ENCODE data around the gene KRTAP29-1. TPM values are rescaled to one million over a fixed set of nuclear protein-coding genes. Genes with fewer than 3 reads are reported as not detected.
"Not testable (repeated sequence)": the region's sequence is repeated elsewhere in the genome, so short reads cannot be mapped to it uniquely, and the experiment has no call there.

Gene KRTAP29-1
- total and polyA plus RNA-seq, 8 donors, result not detected

DNA sequence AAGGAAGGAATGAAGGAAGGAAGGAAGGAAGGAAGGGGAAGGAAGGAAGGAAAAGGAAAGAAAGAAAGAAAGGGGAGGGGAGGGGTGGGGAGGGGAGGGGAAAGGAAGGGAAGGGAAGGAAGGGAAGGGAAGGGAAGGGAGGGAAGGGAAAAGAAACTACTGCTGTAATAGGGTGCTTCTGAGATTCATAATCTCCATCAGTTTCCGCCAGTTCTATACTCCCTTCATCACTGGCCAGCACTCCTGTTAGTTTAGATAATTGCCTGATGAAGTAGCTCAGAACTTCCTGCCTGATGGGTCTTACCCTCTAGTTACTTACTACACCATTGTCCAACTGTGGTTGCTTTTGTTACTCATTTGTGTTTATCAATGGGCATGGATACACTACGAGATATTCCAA lies 39.4 kb downstream of the KRTAP29-1 start:
- ATAC-seq (no peak), DNase-seq (no peak), FAIRE-seq (no peak)
- H3K4me1 ChIP-seq, result no peaks in the 10 kb centered on the region
- no peak overlapping the region for H3K4me3 ChIP-seq
- no peaks in the 10 kb centered on the region for H3K36me3 ChIP-seq
- no peaks in the 10 kb centered on the region for H3K9me3 ChIP-seq
- H3K27me3 ChIP-seq, result peaks cover 0 to 3% (median 0%) of the 10 kb centered on the region in 4 donors
- intact Hi-C loops (cut with DNase I), result no loop called here
- WGBS, 2 donors, result 55 to 62% methylated on average over 2 of the region's 2 CpGs
- TF ChIP-seq, protein P1, sequence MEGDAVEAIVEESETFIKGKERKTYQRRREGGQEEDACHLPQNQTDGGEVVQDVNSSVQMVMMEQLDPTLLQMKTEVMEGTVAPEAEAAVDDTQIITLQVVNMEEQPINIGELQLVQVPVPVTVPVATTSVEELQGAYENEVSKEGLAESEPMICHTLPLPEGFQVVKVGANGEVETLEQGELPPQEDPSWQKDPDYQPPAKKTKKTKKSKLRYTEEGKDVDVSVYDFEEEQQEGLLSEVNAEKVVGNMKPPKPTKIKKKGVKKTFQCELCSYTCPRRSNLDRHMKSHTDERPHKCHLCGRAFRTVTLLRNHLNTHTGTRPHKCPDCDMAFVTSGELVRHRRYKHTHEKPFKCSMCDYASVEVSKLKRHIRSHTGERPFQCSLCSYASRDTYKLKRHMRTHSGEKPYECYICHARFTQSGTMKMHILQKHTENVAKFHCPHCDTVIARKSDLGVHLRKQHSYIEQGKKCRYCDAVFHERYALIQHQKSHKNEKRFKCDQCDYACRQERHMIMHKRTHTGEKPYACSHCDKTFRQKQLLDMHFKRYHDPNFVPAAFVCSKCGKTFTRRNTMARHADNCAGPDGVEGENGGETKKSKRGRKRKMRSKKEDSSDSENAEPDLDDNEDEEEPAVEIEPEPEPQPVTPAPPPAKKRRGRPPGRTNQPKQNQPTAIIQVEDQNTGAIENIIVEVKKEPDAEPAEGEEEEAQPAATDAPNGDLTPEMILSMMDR (IDR thresholded peaks at IDR 0.05), result no peak
- H3K27ac ChIP-seq, result no peak overlapping the region

DNA sequence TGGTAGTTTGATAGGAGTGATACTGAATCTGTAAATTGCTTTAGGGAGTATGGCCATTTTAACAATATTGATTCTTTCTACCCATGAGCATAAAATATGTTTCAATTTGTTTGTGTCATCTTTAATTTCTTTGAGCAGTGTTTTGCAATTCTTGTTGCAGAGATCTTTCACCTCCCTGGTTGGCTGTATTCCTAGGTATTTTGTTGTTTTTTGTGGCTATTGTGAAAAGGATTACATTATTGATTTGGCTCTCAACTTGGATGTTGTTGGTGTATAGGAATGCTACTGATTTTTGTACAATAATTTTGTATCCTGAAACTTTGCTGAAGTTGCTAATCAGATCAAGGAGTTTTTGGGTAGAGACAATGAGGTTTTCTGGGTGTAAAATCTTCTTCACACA lies 44.2 kb downstream of the KRTAP29-1 start:
- Histone ChIP-seq H3K4me3 (no peak overlapping the region), H3K27me3 (peaks cover 0 to 3% (median 0%) of the 10 kb centered on the region in 4 donors), H3K9me3 (no peaks in the 10 kb centered on the region), H3K4me1 (no peaks in the 10 kb centered on the region), H3K27ac (no peak overlapping the region), H3K36me3 (no peaks in the 10 kb centered on the region)
- DNase-seq (no peak), FAIRE-seq (no peak), ATAC-seq (no peak)
- TF ChIP-seq, protein P1 (IDR thresholded peaks at IDR 0.05), result no peak
- intact Hi-C loops (cut with DNase I), result no loop called here

DNA sequence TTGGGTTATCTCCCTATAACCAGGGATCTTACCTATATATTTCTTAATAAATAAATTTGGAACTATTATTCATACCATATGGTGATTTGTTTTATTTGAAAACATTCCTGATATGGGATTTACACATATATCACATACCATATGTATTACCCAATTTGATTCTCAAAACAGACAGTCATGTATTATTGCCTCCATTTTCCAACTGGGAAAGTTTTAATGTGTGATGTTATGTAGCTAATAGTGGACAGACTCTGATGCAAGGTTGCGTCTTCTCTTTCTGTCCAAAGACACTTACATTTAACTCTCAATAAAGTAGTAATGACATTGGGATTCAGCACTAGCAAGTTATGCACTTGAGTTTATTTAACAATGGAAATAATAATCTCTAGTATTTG lies 46.4 kb downstream of the KRTAP29-1 start:
- FAIRE-seq (no peak), DNase-seq (no peak), ATAC-seq (no peak)
- Histone ChIP-seq H3K36me3 (no peaks in the 10 kb centered on the region), H3K27ac (no peak overlapping the region), H3K4me1 (no peaks in the 10 kb centered on the region), H3K4me3 (no peak overlapping the region), H3K27me3 (no peaks in the 10 kb centered on the region), H3K9me3 (no peaks in the 10 kb centered on the region)
- intact Hi-C loops (cut with DNase I), result no loop called here
- 87% methylated on average over 1 of the region's 1 CpG for WGBS, 2 donors
- TF ChIP-seq, protein P1 (IDR thresholded peaks at IDR 0.05), result no peak

DNA sequence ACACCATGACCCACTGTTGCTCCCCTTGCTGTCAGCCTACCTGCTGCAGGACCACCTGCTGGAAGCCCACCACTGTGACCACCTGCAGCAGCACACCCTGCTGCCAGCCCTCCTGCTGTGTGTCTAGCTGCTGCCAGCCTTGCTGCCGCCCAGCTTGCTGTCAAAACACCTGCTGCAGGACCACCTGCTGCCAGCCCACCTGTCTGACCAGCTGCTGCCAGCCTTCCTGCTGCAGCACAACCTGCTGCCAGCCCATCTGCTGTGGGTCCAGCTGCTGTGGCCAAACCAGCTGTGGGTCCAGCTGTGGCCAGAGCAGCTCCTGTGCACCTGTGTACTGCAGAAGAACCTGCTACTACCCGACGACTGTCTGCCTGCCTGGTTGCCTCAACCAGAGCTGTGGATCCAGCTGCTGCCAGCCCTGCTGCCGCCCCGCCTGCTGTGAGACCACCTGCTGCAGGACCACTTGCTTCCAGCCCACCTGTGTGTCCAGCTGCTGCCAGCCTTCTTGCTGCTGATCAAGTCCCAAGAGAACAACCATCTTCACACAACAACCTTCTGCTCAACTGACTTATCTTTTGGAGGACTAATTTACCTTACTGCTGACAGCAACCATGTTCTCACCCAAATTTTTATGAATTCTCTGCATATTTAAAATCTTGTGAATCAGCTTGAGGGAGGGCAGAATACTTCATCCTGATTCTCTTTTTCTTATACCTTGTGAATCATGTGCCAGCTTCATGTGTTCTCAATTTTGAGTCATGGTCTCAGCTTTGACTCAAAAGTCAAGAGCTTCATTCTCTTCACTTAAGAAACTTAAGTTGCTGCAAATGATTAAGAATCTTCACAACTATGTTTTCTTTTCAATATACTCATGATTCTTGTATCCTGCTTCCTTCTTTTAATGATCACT lies 47.0 kb downstream of the KRTAP29-1 start, which contains the start of gene KRTAP9-9:
Gene KRTAP9-9, plus strand, starts transcription at position 4 of the 910 bp plus-strand sequence.
- H3K27ac ChIP-seq; FAIRE-seq; H3K36me3 ChIP-seq; ATAC-seq; intact Hi-C loops (cut with DNase I); H3K9me3 ChIP-seq; H3K4me3 ChIP-seq; H3K4me1 ChIP-seq; H3K27me3 ChIP-seq: not testable (repeated sequence)
- peak in 1 of 6 donors; percentile 18 for DNase-seq
- WGBS, 2 donors, result 52 to 53% methylated on average over 5 of the region's 5 CpGs

DNA sequence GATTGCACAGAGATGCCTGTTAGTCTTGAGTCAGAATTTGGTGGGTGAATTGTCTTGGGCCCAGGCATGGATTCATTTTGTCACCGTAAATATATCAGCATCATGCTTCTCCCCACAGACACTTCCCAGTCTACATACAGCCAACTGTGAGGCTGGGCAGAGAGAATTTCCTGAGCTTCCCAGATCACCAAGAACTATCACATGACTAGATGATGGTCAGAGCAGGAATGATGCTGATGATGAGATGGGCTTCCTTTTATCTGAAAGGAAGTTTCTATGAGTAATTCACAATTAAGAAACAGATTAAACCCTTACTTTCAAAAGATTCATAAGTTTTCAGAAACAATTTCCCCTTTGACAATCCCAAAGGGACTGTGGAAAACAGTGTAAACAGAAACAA lies 47.8 kb downstream of the KRTAP29-1 start:
- FAIRE-seq (no peak), DNase-seq (no peak), ATAC-seq (no peak)
- Histone ChIP-seq H3K27ac (no peak overlapping the region), H3K4me3 (no peak overlapping the region), H3K36me3 (no peaks in the 10 kb centered on the region), H3K9me3 (no peaks in the 10 kb centered on the region), H3K27me3 (no peaks in the 10 kb centered on the region), H3K4me1 (no peaks in the 10 kb centered on the region)
- intact Hi-C loops (cut with DNase I), result no loop called here
- WGBS, 2 donors, result 0 to 52% methylated on average over 1 of the region's 1 CpG
- TF ChIP-seq, protein P1 (IDR thresholded peaks at IDR 0.05), result no peak

Other genes with a start within 250 kb of the KRTAP29-1 start
Only the 30 nearest of the 37 such genes appear.
- not detected for gene KRTAP4-16, start 200.6 kb downstream of the KRTAP29-1 start, total RNA-seq
- gene KRTAP4-16, start 200.6 kb downstream of the KRTAP29-1 start, polyA plus RNA-seq, result not detected
- not detected for gene KRTAP4-9, start 197.5 kb downstream of the KRTAP29-1 start, total RNA-seq
- not detected for gene KRTAP4-9, start 197.5 kb downstream of the KRTAP29-1 start, polyA plus RNA-seq
- gene KRTAP4-11, start 184.5 kb downstream of the KRTAP29-1 start, total RNA-seq, result not detected
- not detected for gene KRTAP4-11, start 184.5 kb downstream of the KRTAP29-1 start, polyA plus RNA-seq
- not detected for gene KRTAP4-12, start 178.7 kb downstream of the KRTAP29-1 start, total RNA-seq
- gene KRTAP4-12, start 178.7 kb downstream of the KRTAP29-1 start, polyA plus RNA-seq, result not detected
- not detected for gene KRTAP4-6, start 162.3 kb downstream of the KRTAP29-1 start, total RNA-seq
- gene KRTAP4-6, start 162.3 kb downstream of the KRTAP29-1 start, polyA plus RNA-seq, result not detected
- gene KRTAP4-5, start 153.0 kb downstream of the KRTAP29-1 start, total RNA-seq, result not detected
- not detected for gene KRTAP4-5, start 153.0 kb downstream of the KRTAP29-1 start, polyA plus RNA-seq
- not detected for gene KRTAP4-4, start 142.1 kb downstream of the KRTAP29-1 start, total RNA-seq
- gene KRTAP4-4, start 142.1 kb downstream of the KRTAP29-1 start, polyA plus RNA-seq, result not detected
- gene KRTAP4-3, start 134.6 kb downstream of the KRTAP29-1 start, total RNA-seq, result not detected
- gene KRTAP4-3, start 134.6 kb downstream of the KRTAP29-1 start, polyA plus RNA-seq, result not detected
- not detected for gene KRTAP4-2, start 124.6 kb downstream of the KRTAP29-1 start, total RNA-seq
- not detected for gene KRTAP4-2, start 124.6 kb downstream of the KRTAP29-1 start, polyA plus RNA-seq
- gene KRTAP4-1, start 117.9 kb downstream of the KRTAP29-1 start, total RNA-seq, result not detected
- not detected for gene KRTAP4-1, start 117.9 kb downstream of the KRTAP29-1 start, polyA plus RNA-seq
- not detected for gene KRTAP9-1, start 113.0 kb downstream of the KRTAP29-1 start, total RNA-seq
- not detected for gene KRTAP9-1, start 113.0 kb downstream of the KRTAP29-1 start, polyA plus RNA-seq
- gene KRTAP9-2, start 76.2 kb downstream of the KRTAP29-1 start, total RNA-seq, result not detected
- gene KRTAP9-2, start 76.2 kb downstream of the KRTAP29-1 start, polyA plus RNA-seq, result not detected
- gene KRTAP9-3, start 70.4 kb downstream of the KRTAP29-1 start, total RNA-seq, result not detected
- gene KRTAP9-3, start 70.4 kb downstream of the KRTAP29-1 start, polyA plus RNA-seq, result not detected
- gene KRTAP9-8, start 64.9 kb downstream of the KRTAP29-1 start, total RNA-seq, result not detected
- gene KRTAP9-8, start 64.9 kb downstream of the KRTAP29-1 start, polyA plus RNA-seq, result not detected
- gene KRTAP9-4, start 53.2 kb downstream of the KRTAP29-1 start, total RNA-seq, result not detected
- gene KRTAP9-4, start 53.2 kb downstream of the KRTAP29-1 start, polyA plus RNA-seq, result not detected
- not detected for gene KRTAP9-9, start 47.5 kb downstream of the KRTAP29-1 start, total RNA-seq
- not detected for gene KRTAP9-9, start 47.5 kb downstream of the KRTAP29-1 start, polyA plus RNA-seq
- gene KRTAP9-6, start 37.5 kb downstream of the KRTAP29-1 start, total RNA-seq, result not detected
- not detected for gene KRTAP9-6, start 37.5 kb downstream of the KRTAP29-1 start, polyA plus RNA-seq
- gene KRTAP9-7, start 27.2 kb downstream of the KRTAP29-1 start, total RNA-seq, result not detected
- not detected for gene KRTAP9-7, start 27.2 kb downstream of the KRTAP29-1 start, polyA plus RNA-seq
- not detected for gene KRTAP16-1, start 6.5 kb upstream of the KRTAP29-1 start, total RNA-seq
- gene KRTAP16-1, start 6.5 kb upstream of the KRTAP29-1 start, polyA plus RNA-seq, result not detected
- not detected for gene KRTAP17-1, start 12.9 kb upstream of the KRTAP29-1 start, total RNA-seq
- gene KRTAP17-1, start 12.9 kb upstream of the KRTAP29-1 start, polyA plus RNA-seq, result not detected
- not detected for gene KRT33A, start 48.0 kb upstream of the KRTAP29-1 start, total RNA-seq
- not detected for gene KRT33A, start 48.0 kb upstream of the KRTAP29-1 start, polyA plus RNA-seq
- not detected for gene KRT33B, start 67.0 kb upstream of the KRTAP29-1 start, total RNA-seq
- gene KRT33B, start 67.0 kb upstream of the KRTAP29-1 start, polyA plus RNA-seq, result not detected
- not detected for gene KRT34, start 79.5 kb upstream of the KRTAP29-1 start, total RNA-seq
- gene KRT34, start 79.5 kb upstream of the KRTAP29-1 start, polyA plus RNA-seq, result not detected
- gene KRT31, start 94.8 kb upstream of the KRTAP29-1 start, total RNA-seq, result not detected
- not detected for gene KRT31, start 94.8 kb upstream of the KRTAP29-1 start, polyA plus RNA-seq
- not detected for gene KRT37, start 121.7 kb upstream of the KRTAP29-1 start, total RNA-seq
- gene KRT37, start 121.7 kb upstream of the KRTAP29-1 start, polyA plus RNA-seq, result not detected
- gene KRT38, start 138.1 kb upstream of the KRTAP29-1 start, total RNA-seq, result not detected
- gene KRT38, start 138.1 kb upstream of the KRTAP29-1 start, polyA plus RNA-seq, result not detected
- gene KRT32, start 164.5 kb upstream of the KRTAP29-1 start, total RNA-seq, result not detected
- under 1 TPM in 1 of 2 donors, not detected in 1; 0.05 TPM for gene KRT32, start 164.5 kb upstream of the KRTAP29-1 start, polyA plus RNA-seq
- gene KRT35, start 178.3 kb upstream of the KRTAP29-1 start, total RNA-seq, result not detected
- gene KRT35, start 178.3 kb upstream of the KRTAP29-1 start, polyA plus RNA-seq, result not detected
- not detected for gene KRT36, start 187.1 kb upstream of the KRTAP29-1 start, total RNA-seq
- not detected for gene KRT36, start 187.1 kb upstream of the KRTAP29-1 start, polyA plus RNA-seq
- gene KRT13, start 202.8 kb upstream of the KRTAP29-1 start, total RNA-seq, result under 1 TPM in 1 of 6 donors, not detected in 5; 0.39 TPM
- gene KRT13, start 202.8 kb upstream of the KRTAP29-1 start, polyA plus RNA-seq, result 10 to 100 TPM in 1 of 2 donors, 1 to 10 TPM in 1; 5.3 to 11.9 TPM